ENCODE results near the gene PIP4P1. TPM values are rescaled to one million over a fixed set of nuclear protein-coding genes. Genes with fewer than 3 reads are reported as not detected.

PIP4P1 gene
- total RNA-seq, 1 donor from 2014 or later = 36.8 TPM

DNA sequence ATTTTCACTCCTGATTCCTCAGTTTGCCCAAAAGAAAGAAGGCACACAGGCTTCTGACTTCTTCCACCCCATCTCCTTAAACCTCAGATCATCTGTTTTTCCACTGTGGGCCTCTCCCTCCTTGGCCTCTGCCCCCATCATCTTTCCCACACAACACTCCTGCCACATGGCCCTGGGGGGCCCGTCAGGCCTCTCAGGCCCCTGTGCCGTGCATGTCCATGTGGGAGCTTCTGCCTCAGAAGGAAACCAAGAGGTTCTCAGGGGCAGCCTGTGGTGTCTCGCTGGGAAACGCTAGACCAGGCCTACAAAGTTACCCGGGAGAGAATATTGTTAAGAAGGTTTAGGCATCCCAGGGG lies 33.2 kb downstream of the PIP4P1 start:
- peak overlapping the region; percentile 84 for H3K27ac Mint-ChIP-seq (ENCODE audit: unreplicated experiment)
- TF ChIP-seq, protein P1, sequence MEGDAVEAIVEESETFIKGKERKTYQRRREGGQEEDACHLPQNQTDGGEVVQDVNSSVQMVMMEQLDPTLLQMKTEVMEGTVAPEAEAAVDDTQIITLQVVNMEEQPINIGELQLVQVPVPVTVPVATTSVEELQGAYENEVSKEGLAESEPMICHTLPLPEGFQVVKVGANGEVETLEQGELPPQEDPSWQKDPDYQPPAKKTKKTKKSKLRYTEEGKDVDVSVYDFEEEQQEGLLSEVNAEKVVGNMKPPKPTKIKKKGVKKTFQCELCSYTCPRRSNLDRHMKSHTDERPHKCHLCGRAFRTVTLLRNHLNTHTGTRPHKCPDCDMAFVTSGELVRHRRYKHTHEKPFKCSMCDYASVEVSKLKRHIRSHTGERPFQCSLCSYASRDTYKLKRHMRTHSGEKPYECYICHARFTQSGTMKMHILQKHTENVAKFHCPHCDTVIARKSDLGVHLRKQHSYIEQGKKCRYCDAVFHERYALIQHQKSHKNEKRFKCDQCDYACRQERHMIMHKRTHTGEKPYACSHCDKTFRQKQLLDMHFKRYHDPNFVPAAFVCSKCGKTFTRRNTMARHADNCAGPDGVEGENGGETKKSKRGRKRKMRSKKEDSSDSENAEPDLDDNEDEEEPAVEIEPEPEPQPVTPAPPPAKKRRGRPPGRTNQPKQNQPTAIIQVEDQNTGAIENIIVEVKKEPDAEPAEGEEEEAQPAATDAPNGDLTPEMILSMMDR (IDR thresholded peaks at IDR 0.05; ENCODE audit: unreplicated experiment) = no peak
- H3K9me3 Mint-ChIP-seq (ENCODE audit: unreplicated experiment) = no peaks in the 10 kb centered on the region
- H3K4me3 Mint-ChIP-seq (ENCODE audit: unreplicated experiment) = peak overlapping the region; percentile 35
- no peaks in the 10 kb centered on the region for H3K36me3 Mint-ChIP-seq (ENCODE audit: low read depth, unreplicated experiment)
- peaks cover 4% of the 10 kb centered on the region for H3K27me3 Mint-ChIP-seq (ENCODE audit: unreplicated experiment)
- H3K4me1 Mint-ChIP-seq (ENCODE audit: unreplicated experiment) = peaks cover 31% of the 10 kb centered on the region
- no peak for DNase-seq (ENCODE audit: low spot score)

GRCh38 chr14:20427231-20428009 lies 33.8 kb downstream of the PIP4P1 start:
- TF ChIP-seq, protein P1 (IDR thresholded peaks at IDR 0.05; ENCODE audit: unreplicated experiment) = no peak
- no peaks in the 10 kb centered on the region for H3K9me3 Mint-ChIP-seq (ENCODE audit: unreplicated experiment)
- H3K4me1 Mint-ChIP-seq (ENCODE audit: unreplicated experiment) = peaks cover 33% of the 10 kb centered on the region
- DNase-seq (ENCODE audit: low spot score) = no peak
- H3K27me3 Mint-ChIP-seq (ENCODE audit: unreplicated experiment) = peaks cover 4% of the 10 kb centered on the region
- H3K4me3 Mint-ChIP-seq (ENCODE audit: unreplicated experiment) = peak overlapping the region; percentile 35
- H3K36me3 Mint-ChIP-seq (ENCODE audit: low read depth, unreplicated experiment) = no peaks in the 10 kb centered on the region
- H3K27ac Mint-ChIP-seq (ENCODE audit: unreplicated experiment) = peak overlapping the region; percentile 84

DNA sequence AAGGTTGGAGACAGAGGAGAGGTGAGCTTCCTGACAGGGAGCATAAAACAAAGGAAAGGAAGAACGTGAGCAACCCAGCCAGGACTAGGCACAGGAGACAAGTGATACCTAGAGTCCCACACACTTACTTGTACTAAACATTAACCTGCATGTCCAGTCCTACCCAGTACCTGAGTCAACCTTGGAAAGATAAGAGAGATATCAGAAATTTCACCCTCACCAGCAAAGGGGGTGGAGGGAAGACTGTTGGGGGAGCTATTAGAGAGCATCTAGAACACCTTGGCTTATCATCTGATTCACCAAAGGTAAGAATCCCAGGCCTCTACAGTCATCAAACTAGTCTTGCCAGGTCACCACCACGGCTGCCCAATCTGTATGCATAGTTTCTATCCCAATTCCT lies 36.4 kb downstream of the PIP4P1 start:
- TF ChIP-seq, protein P1 (IDR thresholded peaks at IDR 0.05; ENCODE audit: unreplicated experiment) = no peak
- Mint-ChIP-seq H3K9me3 (ENCODE audit: unreplicated experiment) (no peaks in the 10 kb centered on the region), H3K27ac (ENCODE audit: unreplicated experiment) (no peak overlapping the region), H3K4me3 (ENCODE audit: unreplicated experiment) (no peak overlapping the region), H3K4me1 (ENCODE audit: unreplicated experiment) (peaks cover 33% of the 10 kb centered on the region), H3K36me3 (ENCODE audit: low read depth, unreplicated experiment) (no peaks in the 10 kb centered on the region), H3K27me3 (ENCODE audit: unreplicated experiment) (peaks cover 4% of the 10 kb centered on the region)
- no peak for DNase-seq (ENCODE audit: low spot score)

- no peak for DNase-seq (ENCODE audit: low spot score)
- peaks cover 4% of the 10 kb centered on the region for H3K27me3 Mint-ChIP-seq (ENCODE audit: unreplicated experiment)
- H3K9me3 Mint-ChIP-seq (ENCODE audit: unreplicated experiment) = no peaks in the 10 kb centered on the region
- no peak overlapping the region for H3K4me3 Mint-ChIP-seq (ENCODE audit: unreplicated experiment)
- no peak overlapping the region for H3K27ac Mint-ChIP-seq (ENCODE audit: unreplicated experiment)
- TF ChIP-seq, protein P1 (IDR thresholded peaks at IDR 0.05; ENCODE audit: unreplicated experiment) = no peak
- H3K36me3 Mint-ChIP-seq (ENCODE audit: low read depth, unreplicated experiment) = no peaks in the 10 kb centered on the region
- H3K4me1 Mint-ChIP-seq (ENCODE audit: unreplicated experiment) = peaks cover 22% of the 10 kb centered on the region
Observed at GRCh38 chr14:20422886-20423285, 38.3 kb downstream of the PIP4P1 start.

- Mint-ChIP-seq H3K9me3 (ENCODE audit: unreplicated experiment) (no peaks in the 10 kb centered on the region), H3K36me3 (ENCODE audit: low read depth, unreplicated experiment) (no peaks in the 10 kb centered on the region), H3K4me1 (ENCODE audit: unreplicated experiment) (peaks cover 13% of the 10 kb centered on the region), H3K27ac (ENCODE audit: unreplicated experiment) (no peak overlapping the region), H3K27me3 (ENCODE audit: unreplicated experiment) (peaks cover 1% of the 10 kb centered on the region), H3K4me3 (ENCODE audit: unreplicated experiment) (no peak overlapping the region)
- no peak for DNase-seq (ENCODE audit: low spot score)
- TF ChIP-seq, protein P1 (IDR thresholded peaks at IDR 0.05; ENCODE audit: unreplicated experiment) = no peak
Observed at GRCh38 chr14:20421267-20421666, 40.0 kb downstream of the PIP4P1 start.

Measured in endothelial cell (in vitro differentiated cells).